ENCODE data around the gene KCNG1.

Gene KCNG1

DNA sequence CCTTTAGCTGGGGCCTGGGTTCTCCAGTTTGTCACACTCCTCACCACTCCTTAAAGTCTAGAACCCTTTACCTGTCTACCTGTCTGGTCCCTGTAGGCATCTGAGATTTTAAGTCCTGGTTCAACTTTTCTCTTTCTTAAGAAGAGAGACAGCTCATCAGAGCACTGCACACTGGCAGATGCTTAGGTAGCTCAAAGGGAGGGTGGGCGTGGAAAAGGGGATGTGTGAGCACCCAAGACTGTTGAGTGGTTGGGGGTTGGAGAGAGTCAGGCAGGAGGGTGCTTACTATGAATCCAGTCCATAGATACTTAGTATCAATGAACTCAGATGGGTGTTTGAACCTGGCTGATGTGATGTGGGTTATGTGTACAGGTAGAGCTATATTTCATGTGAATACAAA, 6.6 kb upstream of the KCNG1 start:
- no peak overlapping the region for H3K4me3 ChIP-seq (ENCODE audit: low read depth, low read length)
- ChIA-PET CTCF (interaction anchor here (0.7 to 5.5 kb wide), 5 partner anchors 13 to 42 kb away, joined by 4 to 39 read pairs (median 5); no protein-coding TSS in a partner anchor), POLR2A (no interaction called here)
- no peaks in the 10 kb centered on the region for H3K4me1 ChIP-seq (ENCODE audit: control insufficient read depth, insufficient read depth, low read length)
- no peaks in the 10 kb centered on the region for H3K9me3 ChIP-seq (ENCODE audit: control insufficient read depth, insufficient read depth, low read depth, low read length)
- no peak overlapping the region for H3K27ac ChIP-seq (ENCODE audit: extremely low read depth, low read depth, low read length)
- H3K36me3 ChIP-seq (ENCODE audit: control insufficient read depth in 2 of 2, insufficient read depth in 1 of 2, low read length in 2 of 2), result no peaks in the 10 kb centered on the region
- TF ChIP-seq ZNF747 (tag by site-specific recombination; IDR thresholded peaks at IDR 0.05), result no peak
- no peak for TF ChIP-seq ZNF239 (tag by site-specific recombination; IDR thresholded peaks at IDR 0.05)
- TF ChIP-seq, protein P1, sequence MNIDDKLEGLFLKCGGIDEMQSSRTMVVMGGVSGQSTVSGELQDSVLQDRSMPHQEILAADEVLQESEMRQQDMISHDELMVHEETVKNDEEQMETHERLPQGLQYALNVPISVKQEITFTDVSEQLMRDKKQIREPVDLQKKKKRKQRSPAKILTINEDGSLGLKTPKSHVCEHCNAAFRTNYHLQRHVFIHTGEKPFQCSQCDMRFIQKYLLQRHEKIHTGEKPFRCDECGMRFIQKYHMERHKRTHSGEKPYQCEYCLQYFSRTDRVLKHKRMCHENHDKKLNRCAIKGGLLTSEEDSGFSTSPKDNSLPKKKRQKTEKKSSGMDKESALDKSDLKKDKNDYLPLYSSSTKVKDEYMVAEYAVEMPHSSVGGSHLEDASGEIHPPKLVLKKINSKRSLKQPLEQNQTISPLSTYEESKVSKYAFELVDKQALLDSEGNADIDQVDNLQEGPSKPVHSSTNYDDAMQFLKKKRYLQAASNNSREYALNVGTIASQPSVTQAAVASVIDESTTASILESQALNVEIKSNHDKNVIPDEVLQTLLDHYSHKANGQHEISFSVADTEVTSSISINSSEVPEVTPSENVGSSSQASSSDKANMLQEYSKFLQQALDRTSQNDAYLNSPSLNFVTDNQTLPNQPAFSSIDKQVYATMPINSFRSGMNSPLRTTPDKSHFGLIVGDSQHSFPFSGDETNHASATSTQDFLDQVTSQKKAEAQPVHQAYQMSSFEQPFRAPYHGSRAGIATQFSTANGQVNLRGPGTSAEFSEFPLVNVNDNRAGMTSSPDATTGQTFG (tag by site-specific recombination; IDR thresholded peaks at IDR 0.05; ENCODE audit: borderline replicate concordance), result no peak
- TF ChIP-seq ZNF610 (tag by site-specific recombination; IDR thresholded peaks at IDR 0.05; ENCODE audit: borderline replicate concordance), result no peak
- no peak for TF ChIP-seq ZNF133 (tag by site-specific recombination; IDR thresholded peaks at IDR 0.05)
- TF ChIP-seq ZNF302 (tag by site-specific recombination; IDR thresholded peaks at IDR 0.05; ENCODE audit: low read depth), result no peak

GRCh38 chr20:51028616-51029212, 5.8 kb upstream of the KCNG1 start:
- TF ChIP-seq ZBTB17 (tag by site-specific recombination; IDR thresholded peaks at IDR 0.05), result peak; percentile 69
- TF ChIP-seq SP2 (tag by site-specific recombination; IDR thresholded peaks at IDR 0.05), result no peak
- TF ChIP-seq, protein P2, sequence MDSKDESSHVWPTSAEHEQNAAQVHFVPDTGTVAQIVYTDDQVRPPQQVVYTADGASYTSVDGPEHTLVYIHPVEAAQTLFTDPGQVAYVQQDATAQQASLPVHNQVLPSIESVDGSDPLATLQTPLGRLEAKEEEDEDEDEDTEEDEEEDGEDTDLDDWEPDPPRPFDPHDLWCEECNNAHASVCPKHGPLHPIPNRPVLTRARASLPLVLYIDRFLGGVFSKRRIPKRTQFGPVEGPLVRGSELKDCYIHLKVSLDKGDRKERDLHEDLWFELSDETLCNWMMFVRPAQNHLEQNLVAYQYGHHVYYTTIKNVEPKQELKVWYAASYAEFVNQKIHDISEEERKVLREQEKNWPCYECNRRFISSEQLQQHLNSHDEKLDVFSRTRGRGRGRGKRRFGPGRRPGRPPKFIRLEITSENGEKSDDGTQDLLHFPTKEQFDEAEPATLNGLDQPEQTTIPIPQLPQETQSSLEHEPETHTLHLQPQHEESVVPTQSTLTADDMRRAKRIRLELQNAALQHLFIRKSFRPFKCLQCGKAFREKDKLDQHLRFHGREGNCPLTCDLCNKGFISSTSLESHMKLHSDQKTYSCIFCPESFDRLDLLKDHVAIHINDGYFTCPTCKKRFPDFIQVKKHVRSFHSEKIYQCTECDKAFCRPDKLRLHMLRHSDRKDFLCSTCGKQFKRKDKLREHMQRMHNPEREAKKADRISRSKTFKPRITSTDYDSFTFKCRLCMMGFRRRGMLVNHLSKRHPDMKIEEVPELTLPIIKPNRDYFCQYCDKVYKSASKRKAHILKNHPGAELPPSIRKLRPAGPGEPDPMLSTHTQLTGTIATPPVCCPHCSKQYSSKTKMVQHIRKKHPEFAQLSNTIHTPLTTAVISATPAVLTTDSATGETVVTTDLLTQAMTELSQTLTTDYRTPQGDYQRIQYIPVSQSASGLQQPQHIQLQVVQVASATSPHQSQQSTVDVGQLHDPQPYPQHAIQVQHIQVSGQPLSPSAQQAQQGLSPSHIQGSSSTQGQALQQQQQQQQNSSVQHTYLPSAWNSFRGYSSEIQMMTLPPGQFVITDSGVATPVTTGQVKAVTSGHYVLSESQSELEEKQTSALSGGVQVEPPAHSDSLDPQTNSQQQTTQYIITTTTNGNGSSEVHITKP (tag by site-specific recombination; IDR thresholded peaks at IDR 0.05), result peak; percentile 72
- Histone ChIP-seq H3K4me1 (ENCODE audit: control insufficient read depth, insufficient read depth, low read length) (no peaks in the 10 kb centered on the region), H3K9me3 (ENCODE audit: control insufficient read depth, insufficient read depth, low read depth, low read length) (no peaks in the 10 kb centered on the region), H3K27ac (ENCODE audit: extremely low read depth, low read depth, low read length) (no peak overlapping the region), H3K36me3 (ENCODE audit: control insufficient read depth in 2 of 2, insufficient read depth in 1 of 2, low read length in 2 of 2) (no peaks in the 10 kb centered on the region), H3K4me3 (ENCODE audit: low read depth, low read length) (no peak overlapping the region)
- ChIA-PET POLR2A (no interaction called here), CTCF (interaction anchor here (0.7 to 5.5 kb wide), 5 partner anchors 13 to 235 kb away, joined by 3 to 39 read pairs (median 4); no protein-coding TSS in a partner anchor)

- no peaks in the 10 kb centered on the region for H3K9me3 ChIP-seq (ENCODE audit: control insufficient read depth, insufficient read depth, low read depth, low read length)
- H3K4me3 ChIP-seq (ENCODE audit: low read depth, low read length), result no peak overlapping the region
- CTCF ChIA-PET, result interaction anchor here (0.6 to 5.5 kb wide), 5 partner anchors 12 to 279 kb away, joined by 3 to 39 read pairs (median 4); no protein-coding TSS in a partner anchor
- no peaks in the 10 kb centered on the region; the same call in 1 of the 2 replicates for H3K4me1 ChIP-seq (ENCODE audit: control insufficient read depth, insufficient read depth, low read length)
- POLR2A ChIA-PET, result no interaction called here
- no peak overlapping the region for H3K27ac ChIP-seq (ENCODE audit: extremely low read depth, low read depth, low read length)
- no peaks in the 10 kb centered on the region for H3K36me3 ChIP-seq (ENCODE audit: control insufficient read depth in 2 of 2, insufficient read depth in 1 of 2, low read length in 2 of 2)
- TF ChIP-seq ZNF350 (tag by site-specific recombination; IDR thresholded peaks at IDR 0.05), result no peak
- no peak for TF ChIP-seq ZNF121 (tag by site-specific recombination; IDR thresholded peaks at IDR 0.05)
- no peak for TF ChIP-seq ZNF175 (tag by site-specific recombination; IDR thresholded peaks at IDR 0.05)
- no peak for TF ChIP-seq ZNF280D (tag by site-specific recombination; IDR thresholded peaks at IDR 0.05)
- no peak for TF ChIP-seq ZFP3 (tag by site-specific recombination; IDR thresholded peaks at IDR 0.05; ENCODE audit: low read depth)
- TF ChIP-seq ZNF530 (tag by site-specific recombination; IDR thresholded peaks at IDR 0.05; ENCODE audit: low read depth), result no peak
- no peak for TF ChIP-seq ZNF239 (tag by site-specific recombination; IDR thresholded peaks at IDR 0.05)
- no peak for TF ChIP-seq ZNF585B (tag by site-specific recombination; IDR thresholded peaks at IDR 0.05)
- no peak for TF ChIP-seq ZNF335 (tag by site-specific recombination; conservative IDR thresholded peaks at IDR 0.05)
- TF ChIP-seq TRIM28 (IDR thresholded peaks at IDR 0.05; ENCODE audit: borderline replicate concordance, low read length), result no peak
- no peak for TF ChIP-seq ZNF248 (tag by site-specific recombination; IDR thresholded peaks at IDR 0.05)
- no peak for TF ChIP-seq KLF17 (tag by site-specific recombination; IDR thresholded peaks at IDR 0.05)
These were observed 4.3 kb upstream of the KCNG1 start for GRCh38 chr20:51027035-51027795.
